ENCODE data around the gene MEOX1.

Gene MEOX1

DNA sequence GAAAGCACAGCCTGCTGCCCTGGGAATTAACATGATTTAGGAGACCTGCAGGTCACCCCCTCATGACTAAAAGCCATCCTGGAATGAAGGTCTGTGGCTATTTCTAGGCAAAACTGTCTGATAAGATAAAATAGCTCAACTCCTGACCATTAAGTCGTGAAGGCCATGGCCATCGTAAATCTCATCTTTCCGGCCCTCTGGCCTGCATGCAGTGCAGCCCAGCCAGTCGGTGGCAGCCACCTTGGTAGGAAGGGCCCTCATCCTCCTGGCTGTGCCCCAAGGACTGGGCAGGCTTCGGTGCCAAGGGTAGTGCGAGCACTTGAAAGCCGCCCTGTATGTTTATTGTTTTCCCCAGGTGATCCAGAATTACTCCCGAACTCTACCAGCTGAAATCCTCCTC, 18.2 kb upstream of the MEOX1 start:
- DNase-seq (ENCODE audit: low read depth): no peak

DNA sequence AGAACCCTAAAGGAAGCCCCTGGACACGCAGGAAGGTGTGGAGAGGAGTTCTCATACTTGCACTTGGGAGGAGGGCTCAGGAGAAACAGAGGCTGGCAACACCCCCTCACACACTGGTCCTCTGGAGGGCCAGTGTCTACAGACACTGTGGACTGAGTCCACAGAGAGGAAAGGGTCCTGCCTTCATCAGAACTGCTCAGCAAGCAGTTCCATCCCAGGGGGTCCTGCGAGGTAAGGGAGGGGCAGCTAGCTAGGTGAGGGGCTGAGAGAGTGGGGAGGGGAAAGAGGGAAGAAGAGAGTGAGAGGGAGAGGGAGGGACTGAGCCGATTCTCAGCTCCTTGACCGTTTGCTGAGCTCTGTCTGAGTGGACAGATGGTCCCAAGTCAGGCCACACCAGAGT, 17.7 kb upstream of the MEOX1 start:
- DNase-seq (ENCODE audit: low read depth): no peak

- DNase-seq (ENCODE audit: low read depth): no peak
These were observed 14.7 kb upstream of the MEOX1 start for GRCh38 chr17:43676471-43676870.

DNA sequence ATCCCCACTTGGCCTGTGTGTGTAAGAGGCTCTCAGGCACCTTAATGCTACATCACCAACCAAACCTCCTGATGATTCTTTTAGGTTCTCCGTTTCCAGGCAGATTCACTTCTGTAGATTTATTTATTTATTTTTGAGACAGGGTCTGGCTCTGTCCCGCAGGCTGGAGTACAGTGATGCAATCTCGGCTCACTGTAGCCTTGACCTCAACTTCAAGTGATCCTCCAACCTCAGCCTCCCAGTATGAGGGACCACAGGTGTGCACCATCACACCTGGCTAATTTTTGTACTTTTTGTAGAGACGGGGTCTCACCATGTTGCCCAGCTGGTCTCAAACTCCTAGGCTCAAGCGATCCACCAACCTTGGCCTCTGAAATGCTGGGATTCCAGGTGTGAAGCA, 12.7 kb upstream of the MEOX1 start:
- DNase-seq (ENCODE audit: low read depth): no peak

DNA sequence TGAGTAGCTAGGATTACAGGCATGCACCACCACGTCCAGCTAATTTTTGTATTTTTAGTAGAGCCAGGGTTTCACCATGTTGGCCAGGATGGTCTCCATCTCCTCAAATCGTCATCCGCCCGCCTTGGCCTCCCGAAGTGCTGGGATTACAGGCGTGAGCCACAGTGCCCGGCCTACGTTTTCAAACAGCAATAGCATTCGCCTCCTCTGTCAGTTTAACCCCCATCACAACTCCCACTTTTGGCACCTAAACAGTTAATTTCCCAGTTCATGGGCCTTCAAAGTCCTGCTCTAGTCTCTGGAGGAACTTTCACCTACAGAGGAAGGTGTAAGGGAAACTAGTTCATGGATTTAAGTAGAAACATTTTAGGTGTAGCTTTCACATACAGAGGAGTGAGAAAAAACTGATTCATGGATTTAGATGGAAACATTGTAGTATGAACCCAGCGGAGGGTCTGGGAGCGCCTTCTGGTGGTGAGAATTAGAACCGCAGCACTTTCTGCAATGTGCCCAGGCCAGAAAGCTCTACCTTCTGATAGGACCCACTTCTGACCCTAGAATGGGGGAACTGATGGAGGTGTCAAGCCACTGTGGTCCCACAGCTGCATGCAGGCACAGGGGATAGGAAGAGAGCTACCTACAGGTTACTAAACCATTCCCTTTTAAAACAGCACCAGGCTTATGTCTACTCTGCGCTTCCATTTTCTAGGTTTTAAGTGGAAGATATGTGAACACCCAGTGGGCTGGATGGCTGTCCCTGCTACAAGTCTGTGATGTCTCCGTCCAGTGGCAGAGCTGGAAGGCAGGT, 12.0 kb upstream of the MEOX1 start:
- DNase-seq (ENCODE audit: low read depth): peak; percentile 17

- DNase-seq (ENCODE audit: low read depth): no peak
These were observed 10.2 kb upstream of the MEOX1 start for GRCh38 chr17:43671755-43672519.

GRCh38 chr17:43671031-43671692, 9.4 kb upstream of the MEOX1 start:
- DNase-seq (ENCODE audit: low read depth): no peak

DNA sequence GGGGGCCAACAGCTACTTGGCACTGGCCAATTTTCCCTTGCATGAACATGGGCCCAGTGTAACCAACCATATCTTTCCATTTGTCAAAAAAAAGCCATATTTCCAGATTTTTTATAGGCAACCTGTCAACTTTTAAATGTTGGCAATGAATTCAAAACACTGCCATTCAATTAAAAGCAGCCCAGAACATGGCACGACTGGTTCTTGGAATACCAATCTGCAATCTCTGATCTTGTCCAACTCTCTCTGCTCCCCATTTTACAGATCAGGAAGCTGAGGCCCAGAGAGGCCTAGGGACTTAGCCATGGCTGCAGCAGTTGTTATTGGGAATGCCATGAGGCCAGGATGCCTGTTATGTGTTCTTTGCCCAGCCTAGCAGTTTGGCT, 8.9 kb upstream of the MEOX1 start:
- no peak for DNase-seq (ENCODE audit: low read depth)

- DNase-seq (ENCODE audit: low read depth): no peak
These were observed 8.4 kb upstream of the MEOX1 start for GRCh38 chr17:43669971-43670644.

DNA sequence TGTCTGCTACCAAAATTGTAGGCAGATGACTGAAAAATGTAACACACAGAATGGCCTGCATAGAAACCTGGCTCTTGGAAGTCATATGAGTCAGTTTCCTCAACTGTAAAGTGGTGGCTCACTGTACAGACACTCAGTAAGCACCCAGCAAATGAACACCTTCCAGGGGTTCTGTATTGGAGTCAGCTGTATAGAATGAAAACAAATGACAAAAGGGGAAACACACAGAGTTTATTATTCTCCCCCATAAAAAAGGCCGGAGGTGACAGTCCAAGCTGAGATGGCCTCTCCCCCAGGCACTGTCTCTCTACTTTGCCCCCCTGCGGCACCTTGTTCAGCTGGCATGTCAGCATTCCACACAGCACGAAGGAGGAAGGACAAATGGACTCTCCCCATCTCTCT, 6.2 kb upstream of the MEOX1 start:
- DNase-seq (ENCODE audit: low read depth): no peak

DNA sequence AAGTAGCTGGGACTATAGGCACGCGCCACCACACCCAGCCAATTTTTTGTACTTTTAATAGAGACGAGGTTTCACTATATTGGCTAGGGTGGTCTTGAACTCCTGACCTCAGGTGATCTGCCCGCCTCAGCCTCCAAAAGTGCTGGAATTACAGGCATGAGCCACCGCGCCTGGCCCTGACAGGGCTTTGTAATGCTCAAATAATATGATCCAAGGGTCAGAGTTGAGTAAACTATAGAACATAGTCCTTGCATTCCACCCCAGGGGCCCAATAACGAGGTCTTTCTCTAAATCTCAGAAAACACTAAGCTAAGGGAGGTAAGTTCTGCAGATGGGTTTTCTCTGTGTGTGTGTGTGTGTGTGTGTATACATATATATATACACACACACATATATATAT, 5.8 kb upstream of the MEOX1 start:
- no peak for DNase-seq (ENCODE audit: low read depth)

DNA sequence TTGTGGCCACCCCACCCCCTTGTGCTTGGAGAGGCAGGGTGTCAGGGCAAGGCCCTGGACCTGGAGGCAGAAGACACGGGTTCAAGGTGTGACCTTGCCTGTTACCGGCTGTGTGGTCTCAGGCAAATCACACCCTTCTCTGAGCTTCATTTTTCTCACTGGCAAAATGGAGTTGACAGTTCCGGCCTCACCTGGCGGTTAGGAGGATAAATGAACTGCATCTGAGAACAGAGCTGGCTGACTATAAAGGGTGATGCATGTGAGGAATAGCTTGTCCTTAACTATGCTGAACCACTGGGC, 4.2 kb upstream of the MEOX1 start:
- DNase-seq (ENCODE audit: low read depth): no peak

DNA sequence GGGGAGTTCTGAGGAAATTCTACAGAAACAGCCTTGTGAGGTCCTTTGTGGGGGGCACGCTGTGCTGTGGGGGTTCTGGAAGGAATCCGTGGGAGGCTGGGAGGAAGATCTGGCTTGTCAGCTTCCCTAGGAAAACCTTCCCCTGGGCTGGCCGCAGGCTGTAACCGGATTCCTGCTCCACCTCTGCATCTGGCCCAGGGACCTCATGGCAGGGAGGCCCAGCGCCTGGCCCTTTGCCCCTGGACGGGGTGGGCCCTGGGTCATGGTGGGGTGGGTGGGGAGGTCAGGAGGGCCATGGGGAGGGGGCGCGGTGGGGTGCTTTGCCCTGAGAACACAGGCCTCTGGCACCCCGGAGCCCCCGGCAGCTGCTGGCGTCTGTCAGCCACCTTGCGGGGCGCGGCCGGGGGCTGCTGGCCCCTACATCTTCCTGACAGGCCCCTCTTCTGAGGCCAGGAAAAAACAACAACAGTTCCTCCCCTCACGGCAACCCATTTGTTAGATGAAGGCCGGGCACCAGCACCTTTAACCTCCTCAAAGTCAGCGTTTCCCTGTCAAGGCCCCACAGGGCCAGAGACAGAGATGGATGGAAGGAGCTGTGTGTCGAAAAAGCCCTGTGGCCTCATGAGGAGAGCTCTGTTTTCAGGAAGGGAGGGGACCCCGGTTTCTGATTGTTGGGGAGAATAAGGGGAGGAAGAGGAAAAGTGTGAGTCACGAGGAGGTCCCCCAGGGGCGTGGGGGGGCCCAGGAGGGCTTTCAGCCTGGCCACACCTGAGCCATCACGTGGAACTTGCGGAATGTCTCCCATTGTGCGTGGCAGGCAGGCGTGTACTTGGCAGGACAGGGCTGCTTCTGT, 3.6 kb upstream of the MEOX1 start:
- DNase-seq (ENCODE audit: low read depth): no peak

GRCh38 chr17:43664096-43664495, 2.4 kb upstream of the MEOX1 start:
- no peak for DNase-seq (ENCODE audit: low read depth)

GRCh38 chr17:43663383-43663782, 1.7 kb upstream of the MEOX1 start:
- DNase-seq (ENCODE audit: low read depth): no peak

DNA sequence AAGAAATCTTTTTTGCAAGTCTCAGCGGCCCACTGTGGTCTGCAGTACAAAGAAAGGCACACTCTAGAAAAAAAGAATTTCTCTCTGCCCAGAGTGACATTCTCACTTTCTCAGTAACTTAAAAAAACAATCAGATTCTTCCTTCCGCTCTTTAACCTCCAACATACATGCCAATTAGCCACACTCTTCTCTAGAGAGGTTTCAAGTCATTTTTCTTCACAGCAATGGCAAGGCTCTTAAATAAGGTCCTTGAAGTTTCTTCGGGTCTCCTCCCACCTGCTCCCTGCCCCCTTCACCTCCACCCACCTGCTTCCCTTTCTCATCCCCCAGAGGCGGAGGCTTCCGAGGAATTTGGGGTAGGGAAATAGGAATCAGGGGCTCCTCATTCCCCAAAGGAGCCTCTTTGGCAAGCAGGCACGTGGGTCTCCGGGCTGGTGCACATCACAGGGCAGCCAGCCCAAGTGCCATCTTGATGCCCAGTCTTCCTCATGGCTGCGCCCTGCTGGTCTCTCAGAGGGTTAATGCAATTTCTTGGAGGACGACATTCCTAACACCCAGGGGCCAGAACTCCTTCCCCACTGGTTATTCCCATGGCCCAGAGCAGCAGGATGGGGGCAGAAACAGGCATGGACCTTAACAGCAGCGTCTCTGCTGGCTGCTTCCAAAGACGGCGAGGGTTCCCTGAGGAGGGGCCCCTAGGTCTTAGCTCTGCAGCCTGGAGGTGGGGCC, 855 bp upstream of the MEOX1 start:
- DNase-seq (ENCODE audit: low read depth): no peak

- no peak for DNase-seq (ENCODE audit: low read depth)
These were observed 767 bp downstream of the MEOX1 start for GRCh38 chr17:43660816-43661493.

DNA sequence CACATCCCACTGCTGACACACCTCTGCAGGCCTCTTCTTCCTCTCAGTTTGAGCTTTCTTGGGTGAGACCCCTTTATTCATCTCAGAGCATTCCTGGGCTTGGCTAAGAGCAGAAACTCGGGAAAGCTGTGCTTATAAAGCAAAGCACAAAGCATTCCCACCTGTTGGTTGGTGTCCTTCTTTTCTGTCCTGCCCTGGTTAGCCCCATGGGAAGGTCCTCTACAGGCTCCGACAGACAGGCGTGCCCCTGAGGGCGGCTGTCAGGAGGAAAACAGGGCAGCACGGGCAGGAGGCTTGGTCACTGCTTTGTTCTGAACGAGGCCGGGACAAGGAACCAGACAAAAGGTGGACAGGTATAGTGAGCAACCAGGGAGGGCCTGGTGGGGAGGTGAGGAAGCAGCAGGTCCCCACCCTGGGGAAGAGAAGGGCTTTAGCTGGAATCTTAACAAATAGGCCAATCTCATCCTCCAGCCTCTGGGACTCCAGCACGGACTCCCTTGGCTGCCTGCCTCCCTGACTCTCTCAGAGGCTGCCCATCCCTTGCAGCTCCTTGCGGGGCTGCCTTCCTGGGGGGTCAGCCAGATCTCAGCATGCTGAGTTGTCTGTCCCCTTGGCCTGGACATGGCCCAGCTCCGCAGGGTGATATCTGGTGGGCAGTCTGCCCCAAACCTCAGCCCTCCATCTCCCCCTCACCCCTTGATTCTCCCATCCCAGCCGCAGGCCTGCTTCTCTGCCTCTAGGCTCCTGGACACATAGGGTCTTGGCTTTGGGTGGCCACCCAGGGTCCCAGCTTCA, 1.7 kb downstream of the MEOX1 start:
- no peak for DNase-seq (ENCODE audit: low read depth)

GRCh38 chr17:43658900-43659299, 2.8 kb downstream of the MEOX1 start:
- DNase-seq (ENCODE audit: low read depth): no peak

Data from CMK (cell line).